H7 (cell line): ENCODE measurements around the gene PLXNA4. TPM values are rescaled to one million over a fixed set of nuclear protein-coding genes. Genes with fewer than 3 reads are reported as not detected.
"Not testable (repeated sequence)": the region's sequence is repeated elsewhere in the genome, so short reads cannot be mapped to it uniquely, and the experiment has no call there.

Experiments used
- DNase-seq: peaks from one replicate; pipeline ENCODE4 v3.0.0; 2012
- H3K27me3 ChIP-seq: 2 replicates; pipeline ENCODE4 v1.6.0; 2011; ENCODE audit warnings: mild to moderate bottlenecking, low read length; ENCODE audit not compliant: control insufficient read depth, insufficient read depth
- H3K36me3 ChIP-seq: replicated peaks from 2 replicates; pipeline ENCODE4 v1.5.1; 2011; ENCODE audit warnings: low read length; ENCODE audit not compliant: control insufficient read depth, insufficient read depth
- H3K4me3 ChIP-seq: 2 replicates; pipeline ENCODE4 v1.5.1; 2011; ENCODE audit warnings: low read depth, mild to moderate bottlenecking, control low read depth, low read length, moderate library complexity; ENCODE audit not compliant: insufficient read depth
- total RNA-seq: library from RNA; depleted of rRNA; stranded (reverse); fragments of >200 nt; shearing (Covaris generic); gene quantifications from 2 replicates; pipeline ENCODE4 v1.2.3, GENCODE V29; 2014

Gene PLXNA4
- total RNA-seq, 1 experiment from 2014 or later = 1.0 TPM

DNA sequence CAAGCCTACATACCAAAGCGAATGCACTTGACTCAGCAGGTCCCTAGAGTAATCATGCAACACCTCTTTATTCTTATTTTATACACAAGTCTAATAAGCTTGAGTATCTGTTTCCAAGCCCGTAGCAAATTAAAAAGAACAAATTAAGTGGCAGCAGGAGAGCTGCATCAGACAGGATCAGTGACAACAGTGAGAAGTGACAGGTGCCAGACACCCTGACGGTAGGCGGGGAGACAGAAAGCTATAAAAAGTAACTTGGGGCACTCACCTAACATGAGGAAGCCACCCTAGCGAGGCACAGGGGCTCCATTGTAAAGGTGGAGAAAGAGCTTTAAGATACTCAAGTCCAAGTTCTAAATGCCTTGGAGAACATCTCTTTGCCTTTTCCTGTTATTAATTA is 174.2 kb downstream of the PLXNA4 start:
- no peak for DNase-seq
- H3K27me3 ChIP-seq = no peaks in the 10 kb centered on the region
- H3K36me3 ChIP-seq = no peaks in the 10 kb centered on the region
- H3K4me3 ChIP-seq = no peak overlapping the region

DNA sequence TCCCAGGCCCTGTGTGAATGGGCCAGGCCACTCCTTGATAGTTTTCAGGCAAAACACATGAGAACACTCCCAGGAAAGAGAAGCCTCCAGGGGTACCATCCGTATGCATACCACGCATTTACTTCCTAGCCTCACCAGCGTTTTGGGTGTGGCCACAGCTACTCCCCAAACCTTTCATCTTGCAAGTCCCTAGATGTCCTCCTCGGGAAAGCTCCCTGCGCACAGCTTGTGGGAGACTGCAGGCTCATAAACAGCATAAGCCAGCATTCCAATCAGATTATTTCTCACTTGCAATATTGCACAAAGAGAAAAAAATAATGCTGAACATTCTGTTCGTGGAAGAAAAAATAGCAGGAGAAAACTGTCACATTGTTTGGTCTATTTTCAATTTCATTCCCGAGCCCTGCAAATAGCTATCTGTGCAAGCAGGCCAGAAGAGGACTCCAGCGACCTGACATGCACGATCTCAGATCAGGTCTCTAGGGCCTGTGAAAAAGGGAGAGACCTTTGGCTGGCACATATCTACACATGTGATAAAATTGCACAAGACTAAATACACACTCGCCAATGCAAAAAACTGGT is 175.6 kb downstream of the PLXNA4 start:
- Histone ChIP-seq H3K4me3 (no peak overlapping the region), H3K36me3 (no peaks in the 10 kb centered on the region), H3K27me3 (no peaks in the 10 kb centered on the region)
- DNase-seq = no peak

DNA sequence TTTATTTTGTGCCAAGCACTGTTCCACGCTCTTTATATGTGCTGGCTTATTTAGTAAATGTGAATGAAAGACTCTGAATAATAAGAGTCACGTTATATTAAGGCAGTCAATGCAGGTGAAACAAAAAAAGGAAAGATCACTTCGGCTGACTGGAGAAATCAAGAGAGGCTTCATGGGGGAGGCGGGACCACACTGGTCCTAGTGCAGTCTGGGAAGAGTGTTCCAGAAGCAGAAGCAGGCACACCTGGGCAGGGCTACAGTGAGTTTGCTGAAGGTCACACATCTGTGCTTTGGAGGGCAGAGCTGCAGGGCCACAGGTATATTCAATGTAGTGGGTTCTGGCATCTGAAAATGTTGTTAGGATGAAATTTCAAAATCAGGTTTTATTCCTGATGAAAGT is 176.9 kb downstream of the PLXNA4 start:
- no peak for DNase-seq
- no peaks in the 10 kb centered on the region for H3K36me3 ChIP-seq
- no peak overlapping the region for H3K4me3 ChIP-seq
- H3K27me3 ChIP-seq = no peaks in the 10 kb centered on the region

DNA sequence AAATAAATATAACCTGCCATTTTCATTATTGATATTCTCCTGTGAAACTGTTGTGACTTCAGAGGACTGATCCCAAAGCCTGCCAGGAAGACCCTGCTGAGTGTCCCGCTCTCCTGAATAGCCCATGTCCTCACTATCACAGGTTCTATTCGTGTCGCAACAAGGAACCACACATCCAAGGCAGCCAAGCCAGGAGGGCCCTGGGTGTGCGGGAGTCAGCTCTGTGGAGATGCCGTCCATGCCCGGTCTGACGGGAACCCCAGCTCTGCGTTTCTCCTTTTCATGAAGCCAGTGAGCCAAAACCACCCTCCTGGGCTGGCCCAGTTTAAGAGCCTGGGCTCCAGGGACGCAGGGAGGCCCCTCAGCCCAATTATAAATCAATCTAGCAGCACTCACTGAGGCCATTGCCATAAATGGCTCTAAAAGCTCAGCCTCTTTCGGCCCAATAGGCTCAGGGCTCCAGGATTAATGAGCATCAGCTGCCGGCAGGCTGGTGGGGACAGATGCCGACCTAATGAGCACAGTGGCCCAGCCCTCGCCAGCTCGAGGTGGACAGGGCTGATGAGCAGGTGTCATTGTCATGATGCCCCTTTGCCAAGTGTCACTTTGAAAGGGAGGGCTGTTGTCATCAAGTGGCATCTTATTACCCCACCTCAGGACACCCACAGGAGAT is 177.9 kb downstream of the PLXNA4 start:
- Histone ChIP-seq H3K36me3 (no peaks in the 10 kb centered on the region), H3K4me3 (no peak overlapping the region), H3K27me3 (no peaks in the 10 kb centered on the region)
- no peak for DNase-seq

DNA sequence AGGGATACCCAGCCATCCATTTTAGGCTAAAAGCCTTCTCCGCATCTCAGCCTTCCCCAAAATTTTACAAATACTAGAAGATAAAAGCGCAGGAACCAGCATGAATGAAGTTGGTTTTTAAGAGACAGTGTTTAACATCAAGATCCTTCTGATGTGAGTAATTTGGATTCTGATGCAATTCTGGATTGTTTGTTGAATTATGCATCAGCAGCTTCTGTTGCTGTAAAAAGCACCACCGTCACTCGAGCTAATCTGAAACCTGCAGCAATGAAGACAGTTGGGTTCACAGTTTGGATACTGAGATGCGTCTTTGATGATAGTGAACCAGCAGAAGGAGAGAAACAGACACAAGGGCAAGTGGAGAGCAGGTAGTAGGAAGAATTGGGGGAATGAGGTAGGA is 179.2 kb downstream of the PLXNA4 start:
- H3K27me3 ChIP-seq = no peaks in the 10 kb centered on the region
- H3K36me3 ChIP-seq = no peaks in the 10 kb centered on the region
- no peak for DNase-seq
- H3K4me3 ChIP-seq = no peak overlapping the region

DNA sequence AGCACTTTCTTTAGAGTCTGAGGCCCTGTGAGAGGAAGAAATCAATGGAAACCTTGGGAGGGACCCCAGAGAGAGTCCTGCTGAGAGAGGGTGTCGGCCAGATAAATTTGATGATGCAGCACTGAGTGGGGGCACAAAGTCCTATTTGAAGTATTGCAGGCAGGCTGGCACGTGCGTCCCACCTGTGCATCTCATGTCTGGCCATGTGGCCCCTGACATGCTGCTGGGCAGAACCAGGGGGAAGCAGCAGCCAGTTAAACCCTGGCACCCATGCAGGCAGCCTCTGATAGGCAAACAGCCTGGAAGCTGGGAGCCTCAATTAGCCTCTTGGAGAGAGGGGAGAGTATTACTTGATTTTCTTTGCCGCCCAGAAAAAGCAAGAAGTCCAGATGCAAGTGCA is 180.9 kb downstream of the PLXNA4 start:
- no peak overlapping the region for H3K4me3 ChIP-seq
- no peak for DNase-seq
- no peaks in the 10 kb centered on the region for H3K36me3 ChIP-seq
- no peaks in the 10 kb centered on the region for H3K27me3 ChIP-seq

DNA sequence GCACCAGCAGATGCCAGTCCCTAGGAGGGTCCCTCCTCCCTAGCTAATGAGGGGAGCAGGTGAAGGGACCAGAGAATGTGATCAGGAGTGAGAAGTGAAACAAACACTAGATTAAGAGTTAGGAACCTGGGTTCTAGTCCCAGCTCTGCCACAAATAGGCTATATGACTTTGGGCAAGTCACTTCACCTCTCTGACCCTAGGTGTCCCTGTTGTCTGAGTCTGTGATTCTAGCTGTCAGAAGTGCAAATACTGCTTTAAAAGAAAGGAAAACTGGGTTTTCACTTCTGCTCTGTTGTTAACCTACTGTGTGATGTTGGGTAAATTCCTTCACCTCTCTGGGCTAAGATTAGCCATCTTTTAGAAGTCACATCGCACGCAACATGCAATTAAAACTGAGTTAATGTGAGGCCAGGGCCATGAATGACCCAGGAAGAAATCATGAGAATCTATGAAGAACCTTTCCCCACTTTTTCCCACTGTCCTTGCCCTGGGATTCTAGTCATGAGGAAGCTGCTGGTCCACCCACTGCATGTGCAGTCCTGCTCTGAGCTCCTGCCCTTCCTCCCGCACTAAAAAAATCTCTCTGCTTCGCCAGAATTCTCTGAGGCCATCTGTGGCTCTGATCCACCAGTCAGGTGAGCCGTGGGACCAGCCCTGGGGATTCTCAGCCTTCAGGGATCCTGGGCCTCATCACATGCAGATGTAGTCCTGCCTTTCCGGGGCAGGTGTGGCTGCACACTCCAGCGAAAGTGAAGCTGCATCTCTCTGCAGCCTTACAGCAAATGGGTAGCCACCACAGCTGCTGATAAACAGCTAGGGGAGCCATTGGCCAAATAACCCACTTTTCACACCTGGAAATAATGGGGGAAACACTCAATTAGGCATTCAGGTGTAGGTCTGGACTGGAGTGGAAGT is 181.7 kb downstream of the PLXNA4 start:
- no peaks in the 10 kb centered on the region for H3K36me3 ChIP-seq
- H3K4me3 ChIP-seq = no peak overlapping the region
- DNase-seq = no peak
- H3K27me3 ChIP-seq = no peaks in the 10 kb centered on the region

DNA sequence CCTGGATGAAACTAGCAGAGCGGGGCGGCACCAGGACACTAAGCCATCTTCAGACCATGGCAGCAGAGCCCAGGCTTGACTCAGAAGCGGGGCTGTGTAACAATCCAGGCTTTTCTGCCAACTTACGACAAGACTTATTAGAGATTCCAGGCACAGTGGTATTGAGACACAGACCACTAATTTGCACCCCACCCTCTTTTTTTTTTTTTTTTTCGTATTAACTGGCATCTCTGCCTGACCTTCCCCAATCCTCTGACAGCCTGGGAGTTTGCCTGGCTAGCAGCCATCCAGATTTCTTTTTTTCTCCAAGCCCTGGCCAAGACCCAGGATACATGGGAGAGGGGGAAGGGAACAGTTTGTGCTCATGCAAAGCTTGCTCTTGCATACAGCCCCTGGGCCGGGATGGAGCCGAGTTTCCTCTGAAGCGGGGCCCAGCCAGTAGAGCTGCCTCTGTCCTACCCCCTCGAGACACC is 182.4 kb downstream of the PLXNA4 start:
- H3K36me3 ChIP-seq = no peaks in the 10 kb centered on the region
- H3K27me3 ChIP-seq = no peaks in the 10 kb centered on the region
- DNase-seq = no peak
- no peak overlapping the region for H3K4me3 ChIP-seq

DNA sequence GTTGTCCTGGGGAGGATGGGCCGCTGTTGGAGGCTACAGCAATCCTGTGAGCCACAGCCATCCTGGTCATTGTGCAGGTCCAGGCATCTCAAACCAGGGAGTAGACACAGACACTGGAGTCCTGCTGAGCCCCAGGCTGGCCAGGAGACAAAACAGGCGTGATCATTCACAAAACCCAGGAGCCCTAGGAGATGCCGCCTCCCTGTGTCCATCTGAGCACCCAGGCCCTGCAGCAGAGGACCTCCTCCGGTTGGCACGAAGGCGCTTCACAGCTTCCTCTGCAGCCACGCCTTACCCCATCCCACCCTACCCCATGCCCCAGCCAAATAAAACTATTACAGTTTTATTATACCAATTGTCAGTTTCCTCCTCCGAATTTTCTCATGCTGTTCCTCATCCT is 183.6 kb downstream of the PLXNA4 start:
- H3K27me3 ChIP-seq = no peaks in the 10 kb centered on the region
- no peak overlapping the region for H3K4me3 ChIP-seq
- no peaks in the 10 kb centered on the region for H3K36me3 ChIP-seq
- no peak for DNase-seq

DNA sequence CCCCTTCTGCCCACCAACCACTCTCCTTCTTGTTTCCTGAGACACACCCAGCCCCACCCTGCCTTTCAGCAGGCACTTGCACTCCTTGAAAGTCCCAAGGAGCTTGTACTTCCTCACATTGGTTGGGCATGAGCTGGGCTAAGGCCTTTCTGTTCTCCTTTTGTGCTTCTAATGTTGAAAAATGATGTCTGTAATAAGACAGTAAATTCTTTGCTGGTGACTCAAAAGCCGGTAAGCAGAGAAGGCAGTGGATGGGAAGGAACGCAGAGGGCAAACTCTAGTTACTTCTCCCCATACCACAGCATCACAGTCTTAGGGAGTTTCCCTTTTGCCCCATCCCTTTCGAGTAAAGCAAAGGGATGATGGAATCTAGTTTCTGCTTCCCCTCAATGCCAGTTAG is 185.6 kb downstream of the PLXNA4 start:
- no peak for DNase-seq
- no peak overlapping the region for H3K4me3 ChIP-seq
- H3K36me3 ChIP-seq = no peaks in the 10 kb centered on the region
- no peaks in the 10 kb centered on the region for H3K27me3 ChIP-seq

DNA sequence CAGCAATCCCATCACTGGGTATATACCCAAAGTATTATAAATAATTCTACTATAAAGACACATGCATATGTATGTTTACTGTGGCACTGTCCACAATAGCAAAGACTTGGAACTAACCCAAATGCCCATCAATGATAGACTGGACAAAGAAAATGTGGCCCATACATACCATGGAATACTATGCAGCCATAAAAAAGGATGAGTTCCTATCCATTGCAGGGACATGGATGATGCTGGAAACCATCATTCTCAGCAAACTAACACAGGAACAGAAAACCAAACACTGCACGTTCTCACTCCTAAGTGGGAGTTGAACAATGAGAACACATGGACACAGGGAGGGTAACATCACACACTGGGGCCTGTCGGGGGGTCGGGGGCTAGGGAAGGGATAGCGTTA is 186.2 kb downstream of the PLXNA4 start:
- not testable (repeated sequence) for H3K36me3 ChIP-seq, DNase-seq, H3K27me3 ChIP-seq, H3K4me3 ChIP-seq

DNA sequence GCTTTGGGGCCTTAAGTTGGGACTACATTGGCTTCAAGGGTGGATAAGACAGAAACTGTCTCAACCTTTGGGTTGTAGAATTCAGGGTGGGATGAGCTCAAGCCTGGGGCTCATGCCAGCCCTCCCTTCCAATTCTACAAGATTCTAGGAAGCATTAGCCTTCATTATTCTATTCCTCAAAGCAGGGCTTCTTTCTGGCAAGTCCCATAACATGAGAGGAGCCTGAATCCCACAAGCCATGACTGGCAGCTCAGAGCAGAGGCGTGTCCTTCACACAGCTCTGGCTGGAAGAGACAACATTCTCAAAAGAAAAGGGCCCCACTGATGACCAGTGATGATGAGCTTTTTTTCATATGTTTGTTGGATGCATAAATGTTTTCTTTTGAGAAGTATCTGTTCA is 187.6 kb downstream of the PLXNA4 start:
- H3K4me3 ChIP-seq = no peak overlapping the region

DNA sequence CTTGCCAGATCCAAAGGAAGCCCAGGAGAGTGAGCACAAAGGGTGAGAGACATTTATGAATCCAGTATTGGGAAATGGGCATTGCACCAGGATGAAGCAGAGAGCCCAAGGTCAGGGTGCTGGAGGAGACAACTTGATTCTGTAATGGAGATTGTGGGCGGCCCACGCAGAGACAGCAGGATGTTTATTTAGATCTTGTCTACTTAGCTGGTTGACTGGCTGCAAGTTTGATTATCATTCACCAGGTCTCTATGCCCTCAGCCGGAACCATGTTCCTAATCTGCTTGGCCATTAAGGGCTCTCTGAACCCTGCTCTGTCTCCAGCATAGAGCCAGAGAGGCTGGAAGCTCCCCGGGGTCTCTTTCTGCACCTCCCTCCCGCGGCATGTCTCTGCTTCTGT is 188.7 kb downstream of the PLXNA4 start:
- no peak overlapping the region for H3K4me3 ChIP-seq

More for the DNA sequence above, 187.6 kb downstream of the PLXNA4 start:
- no peaks in the 10 kb centered on the region for H3K27me3 ChIP-seq
- H3K36me3 ChIP-seq = no peaks in the 10 kb centered on the region
- DNase-seq = no peak

DNA sequence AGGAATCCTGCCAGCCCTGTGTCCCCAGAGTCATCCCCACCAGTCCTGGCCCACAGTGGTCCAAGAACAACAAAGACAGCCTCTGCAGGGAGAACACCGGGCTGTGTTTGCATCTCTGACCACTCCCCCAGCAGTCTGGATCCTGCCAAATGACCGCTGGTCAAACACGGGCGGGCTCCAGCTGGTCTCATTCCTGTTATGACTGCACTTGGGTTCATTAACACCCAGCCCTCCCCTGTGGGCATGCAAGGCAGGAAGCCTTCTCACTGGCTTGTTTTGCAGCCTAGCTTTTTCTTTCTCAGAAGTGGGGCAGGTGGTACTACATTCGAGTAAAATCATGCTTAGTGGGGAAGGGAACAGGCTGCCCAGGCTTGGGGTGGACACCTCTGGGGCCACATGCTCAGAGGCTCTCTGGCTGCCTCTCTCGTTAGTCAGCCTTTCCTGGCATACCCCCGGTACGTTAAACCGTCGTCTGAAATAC is 190.0 kb downstream of the PLXNA4 start:
- no peak for DNase-seq
- Histone ChIP-seq H3K27me3 (no peaks in the 10 kb centered on the region), H3K4me3 (no peak overlapping the region), H3K36me3 (no peaks in the 10 kb centered on the region)

More for the DNA sequence above, 188.7 kb downstream of the PLXNA4 start:
- Histone ChIP-seq H3K27me3 (no peaks in the 10 kb centered on the region), H3K36me3 (no peaks in the 10 kb centered on the region)
- DNase-seq = no peak

DNA sequence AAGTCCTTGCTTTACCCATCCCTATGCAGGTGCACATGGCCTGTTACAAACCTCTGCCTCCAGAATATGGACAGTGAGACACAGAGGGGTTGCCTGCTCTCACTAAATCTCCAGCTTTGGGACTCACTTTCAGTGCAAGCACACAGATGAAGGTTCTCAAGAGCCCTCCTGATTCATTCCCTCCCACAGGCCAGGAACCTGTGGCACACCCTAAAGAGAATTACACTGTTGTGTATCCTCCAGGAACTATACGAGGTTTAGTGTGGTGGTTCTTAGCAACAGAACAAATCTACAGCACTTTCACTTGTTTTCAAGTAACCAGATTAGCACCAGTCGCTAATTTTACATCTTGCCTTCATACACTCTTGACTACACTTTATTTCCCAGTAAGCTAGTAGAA is 192.3 kb downstream of the PLXNA4 start:
- no peak for DNase-seq
- Histone ChIP-seq H3K36me3 (no peaks in the 10 kb centered on the region), H3K4me3 (no peak overlapping the region), H3K27me3 (no peaks in the 10 kb centered on the region)
